HepG2 (cell line): ENCODE measurements around the gene OTOGL.

Experiments used
- BRCA1 ChIP-seq: sonication (generic); formaldehyde crosslinking; IDR thresholded peaks from 2 replicates; pipeline ENCODE4 v1.4.0; 2020; ENCODE audit warnings: missing genetic modification reagents
- FOXA1 ChIP-seq, 2 experiments: fragments of 450-650 bp in 1 of 2; sonication (generic) in 1 of 2; formaldehyde crosslinking in 1 of 2; IDR thresholded peaks; 2 replicates each; pipeline versions ENCODE4 v1.4.0 to v1.6.1; 2016 to 2020; ENCODE audit warnings: missing genetic modification reagents in 1 of 2
- KDM5A ChIP-seq: fragments of 200-600 bp; sonication (generic); IDR thresholded peaks from 2 replicates; pipeline ENCODE4 v1.7.0; 2018; ENCODE audit warnings: antibody characterized with exemption, mild to moderate bottlenecking, low read length, borderline replicate concordance
- PCBP1 ChIP-seq: fragments of 200-400 bp; formaldehyde crosslinking; IDR thresholded peaks from 2 replicates; pipeline ENCODE4 v1.6.1; 2017; ENCODE audit warnings: mild to moderate bottlenecking, low read depth, low read length, borderline replicate concordance
- POLR2A ChIP-seq, 2 experiments: IDR thresholded peaks; 2 replicates each; pipeline ENCODE4 v1.6.1; 2011; ENCODE audit warnings: low read depth in 2 of 2, low read length in 2 of 2, mild to moderate bottlenecking in 1 of 2, moderate library complexity in 1 of 2; ENCODE audit not compliant: insufficient read depth in 1 of 2
- POLR2AphosphoS5 ChIP-seq: IDR thresholded peaks from 2 replicates; pipeline ENCODE4 v1.6.1; 2012; ENCODE audit warnings: low read depth, low read length
- TCF7 ChIP-seq: sonication (generic); IDR thresholded peaks from 2 replicates; pipeline ENCODE4 v1.6.1; 2016; ENCODE audit warnings: antibody characterized with exemption, low read depth
- TCF7L2 ChIP-seq: IDR thresholded peaks from 2 replicates; pipeline ENCODE4 v1.6.1; 2011; ENCODE audit warnings: mild to moderate bottlenecking, low read depth, low read length, moderate library complexity
- YEATS2 ChIP-seq: sonication (generic); formaldehyde crosslinking; IDR thresholded peaks from 2 replicates; pipeline ENCODE4 v1.4.0; 2020; ENCODE audit warnings: missing genetic modification reagents, borderline replicate concordance
- ZMYM4 ChIP-seq: sonication (generic); formaldehyde crosslinking; IDR thresholded peaks from 2 replicates; pipeline ENCODE4 v1.8.1; 2023; ENCODE audit warnings: mild to moderate bottlenecking, missing genetic modification reagents
- ZNF274 ChIP-seq: sonication (generic); formaldehyde crosslinking; IDR thresholded peaks from 2 replicates; pipeline ENCODE4 v1.5.1; 2020; ENCODE audit warnings: mild to moderate bottlenecking, missing genetic modification reagents

GRCh38 chr12:80053051-80053790 lies 46.1 kb upstream of the OTOGL start:
- TF ChIP-seq KDM5A (no peak), BRCA1 (CRISPR knock-in tag) (no peak), POLR2AphosphoS5 (no peak), FOXA1 (IDR thresholded peaks at IDR 0.05) (no peak), FOXA1 (CRISPR knock-in tag; IDR thresholded peaks at IDR 0.05) (no peak), ZMYM4 (no peak), TCF7 (no peak), ZNF274 (CRISPR knock-in tag) (no peak), YEATS2 (CRISPR knock-in tag) (no peak), TCF7L2 (no peak), PCBP1 (no peak), POLR2A (IDR thresholded peaks at IDR 0.05; ENCODE audit: insufficient read depth in 1 of 2, low read depth in 2 of 2, low read length in 2 of 2) (no peak)
